Right renal pelvis (tissue), 4 donors: ENCODE results near the gene DDC. TPM values are rescaled to one million over a fixed set of nuclear protein-coding genes. Genes with fewer than 3 reads are reported as not detected.
"Not testable (repeated sequence)": the region's sequence is repeated elsewhere in the genome, so short reads cannot be mapped to it uniquely, and the experiment has no call there.

ENCODE experiments used
- DNase-seq, 4 donors: peaks; one replicate each; pipeline ENCODE4 v3.0.0-alpha.2; 2013; ENCODE audit warnings: low read depth in 4 of 4, low spot score in 3 of 4, missing footprints in 1 of 4
- polyA plus RNA-seq, 4 donors: library from polyadenylated mRNA; unstranded; fragments of 120-200 nt; gene quantifications; one replicate each; pipeline ENCODE4 v1.2.1, GENCODE V29; 2013; ENCODE audit not compliant: insufficient read length in 4 of 4

The DDC gene
- polyA plus RNA-seq, 4 donors: 83.2 to 113 (median 84.9) TPM

DNA sequence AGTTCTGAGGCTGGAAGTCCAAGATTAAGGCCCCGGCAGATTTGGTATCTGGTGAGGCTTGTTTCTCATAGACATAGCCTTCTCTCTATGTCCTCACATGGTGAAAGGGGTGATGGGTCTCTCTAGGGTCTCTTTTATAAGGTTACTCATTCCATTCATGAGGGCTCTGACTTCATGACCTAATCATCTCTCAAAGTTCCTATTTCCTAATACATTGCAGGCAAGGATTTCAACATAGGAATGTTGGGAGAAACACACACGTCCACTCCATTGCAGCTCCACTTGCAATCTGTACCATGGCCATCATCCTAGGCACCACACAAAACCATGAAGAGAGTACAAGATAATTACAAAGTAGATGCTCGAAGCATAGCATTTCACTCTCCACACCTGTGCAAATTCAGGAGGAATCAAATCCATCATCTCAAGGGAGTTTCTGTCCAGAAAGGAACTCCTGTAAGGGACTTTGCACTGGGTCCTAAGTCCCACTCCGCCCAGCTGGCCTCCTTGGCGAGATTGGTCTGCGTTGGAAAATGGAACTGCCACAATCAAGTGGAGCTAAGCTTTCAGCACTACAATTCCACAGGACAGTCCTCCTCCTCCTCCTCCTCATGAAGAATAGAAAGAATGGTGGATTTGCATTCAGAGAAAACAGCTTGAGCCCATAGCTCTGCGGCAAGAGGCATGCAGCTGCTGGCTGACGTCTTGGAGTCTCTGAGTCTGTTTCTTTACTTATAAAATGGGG is 8.8 kb downstream of the DDC start:
- DNase-seq: no peak

DNA sequence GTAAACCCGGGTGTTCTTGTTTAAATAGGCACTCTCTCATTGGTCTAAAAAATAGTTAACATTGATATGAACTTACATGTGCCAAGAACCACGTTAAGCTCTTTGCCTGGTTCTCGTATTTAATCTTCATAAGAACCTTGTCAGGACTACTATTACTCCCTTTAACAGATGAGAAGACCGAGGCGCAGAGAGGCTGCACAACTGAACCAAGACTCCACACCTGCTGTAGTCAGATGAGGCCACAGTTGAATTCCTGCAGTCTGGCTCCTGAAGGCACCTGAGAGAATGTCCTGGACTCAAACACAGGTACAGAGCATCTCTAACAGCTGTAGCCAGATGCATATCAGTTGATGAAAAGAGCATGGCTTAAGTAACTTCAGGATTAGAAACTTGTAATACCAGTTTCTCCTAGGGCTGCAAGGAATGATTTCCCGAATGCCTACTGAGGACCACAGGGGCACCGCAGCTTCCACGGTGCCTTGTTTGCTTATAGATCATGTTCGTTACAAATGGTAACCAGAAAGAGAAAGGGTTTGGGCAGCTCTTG is 9.5 kb downstream of the DDC start:
- no peak for DNase-seq

DNA sequence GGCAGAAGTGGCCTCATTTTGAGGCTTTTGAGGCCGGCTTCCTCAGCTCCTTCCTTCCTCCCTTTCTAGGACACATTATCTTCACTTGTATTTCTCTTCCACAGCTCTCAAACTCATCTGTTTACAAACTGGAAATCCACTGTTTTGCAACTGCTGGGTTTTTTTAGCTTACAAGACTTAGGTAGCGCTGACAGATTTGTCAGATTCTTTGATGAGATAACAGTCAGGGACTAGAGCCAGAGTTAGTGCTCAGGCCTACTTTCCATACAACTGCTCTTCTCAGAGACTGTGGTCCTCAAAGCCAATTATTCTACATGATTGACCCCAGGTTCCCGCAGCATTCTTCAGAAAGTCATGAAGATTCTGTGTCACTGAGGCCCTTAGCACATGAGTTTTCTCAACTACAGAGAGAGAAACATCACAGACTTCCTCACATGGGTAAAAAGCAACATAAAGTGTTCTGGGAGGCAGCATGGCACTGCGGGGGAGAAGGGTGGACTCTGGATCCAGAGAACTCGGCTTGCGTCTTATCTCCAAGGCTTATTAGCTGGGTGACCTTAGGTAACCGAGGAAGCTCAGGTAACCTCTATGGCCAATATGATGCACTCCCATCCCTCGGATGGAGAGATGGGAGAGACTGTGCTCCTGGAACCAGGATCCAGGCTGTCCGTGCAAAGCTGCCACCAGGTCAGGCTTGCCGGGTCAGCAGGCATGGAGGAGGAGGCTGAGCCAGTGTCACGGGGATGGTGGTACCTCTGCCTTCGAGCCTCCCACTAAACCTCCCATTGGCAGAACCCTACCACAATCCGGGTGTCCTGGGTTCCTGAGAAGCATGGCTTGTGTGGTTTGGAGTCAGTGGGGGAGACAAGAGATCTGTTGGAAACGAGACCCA is 10.5 kb downstream of the DDC start:
- no peak for DNase-seq

DNA sequence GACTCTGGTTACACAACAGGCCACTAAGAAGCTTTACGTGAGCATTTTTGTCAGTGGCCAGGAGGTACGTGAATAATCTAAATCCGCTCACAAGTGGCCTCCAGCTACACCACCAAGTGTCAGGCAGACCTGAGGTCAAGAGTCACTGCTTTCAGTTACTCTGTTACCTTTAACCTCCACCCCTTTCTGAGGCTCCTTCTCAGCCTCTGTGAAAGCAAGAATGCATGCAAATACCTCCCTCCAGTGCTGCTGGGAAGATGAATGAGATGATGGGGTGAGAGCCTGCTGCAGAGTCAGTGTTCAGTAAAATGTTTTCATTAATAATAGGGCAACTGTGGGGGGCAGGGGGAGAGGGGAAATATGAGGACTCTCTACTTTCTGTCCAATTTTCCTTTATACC is 11.2 kb downstream of the DDC start:
- DNase-seq: no peak

- peak in 1 of 4 donors; percentile 36 for DNase-seq
Observed at GRCh38 chr7:50552921-50553320, 12.3 kb downstream of the DDC start.

DNA sequence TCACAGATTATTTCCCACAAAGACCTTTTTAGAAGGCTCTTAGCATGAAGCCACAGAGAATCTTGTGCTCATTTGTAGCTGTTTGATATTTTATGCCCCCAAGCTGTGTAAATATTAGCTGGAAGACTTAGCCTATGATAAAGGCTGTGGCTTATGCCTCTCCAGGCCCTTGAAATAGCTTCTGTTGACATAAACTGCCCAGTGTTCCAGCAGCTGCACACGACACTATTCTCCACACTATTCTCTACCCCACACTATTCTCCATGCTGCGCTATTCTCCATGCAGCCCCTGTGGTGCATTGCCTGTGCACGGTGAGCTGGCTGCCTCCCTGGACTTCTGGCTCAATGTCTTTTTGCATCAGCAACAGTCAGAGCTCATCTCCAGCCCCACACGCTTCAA is 13.1 kb downstream of the DDC start:
- no peak for DNase-seq

DNA sequence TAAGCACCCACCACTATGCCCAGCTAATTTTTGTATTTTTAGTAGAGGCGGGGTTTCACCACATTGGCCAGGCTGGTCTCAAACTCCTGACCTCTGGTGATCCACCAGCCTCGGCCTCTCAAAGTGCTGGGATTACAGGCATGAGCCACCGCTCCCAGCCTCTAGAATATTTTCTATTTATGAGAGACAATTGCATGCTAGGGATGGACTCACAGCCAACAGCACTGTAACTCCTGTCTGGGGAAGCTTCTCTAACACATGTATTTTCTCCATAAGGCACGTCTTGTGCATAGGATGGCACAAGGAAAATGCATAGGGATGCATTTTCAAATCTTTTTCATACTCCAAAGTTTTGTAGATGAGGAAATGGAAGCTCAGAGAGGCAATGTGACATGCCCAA is 19.6 kb downstream of the DDC start:
- DNase-seq: not testable (repeated sequence)

GRCh38 chr7:50544992-50545391 is 20.2 kb downstream of the DDC start:
- no peak for DNase-seq

- no peak for DNase-seq
Observed at GRCh38 chr7:50543776-50544442, 21.3 kb downstream of the DDC start.

DNA sequence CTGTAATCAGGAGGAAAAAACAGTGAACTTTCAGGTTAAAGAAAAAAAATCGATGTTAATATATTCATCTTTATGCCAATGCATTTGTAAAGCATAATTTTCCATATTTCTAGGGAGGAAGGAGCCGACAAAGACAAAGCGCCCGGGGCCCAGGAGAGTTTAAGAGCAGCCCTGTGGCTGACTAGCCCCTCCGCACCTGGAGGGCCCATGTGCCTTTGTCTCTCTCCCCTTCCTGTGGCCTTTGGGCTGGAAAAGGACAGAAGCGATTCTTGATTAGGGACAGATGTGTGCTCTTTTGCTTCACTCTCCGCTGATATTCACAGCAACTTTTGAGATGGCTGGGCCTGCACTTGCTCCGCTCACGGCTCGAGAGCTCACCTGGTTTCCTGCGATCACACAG is 23.1 kb downstream of the DDC start:
- DNase-seq: no peak

- DNase-seq: no peak
Observed at GRCh38 chr7:50540785-50541579, 24.2 kb downstream of the DDC start.

DNA sequence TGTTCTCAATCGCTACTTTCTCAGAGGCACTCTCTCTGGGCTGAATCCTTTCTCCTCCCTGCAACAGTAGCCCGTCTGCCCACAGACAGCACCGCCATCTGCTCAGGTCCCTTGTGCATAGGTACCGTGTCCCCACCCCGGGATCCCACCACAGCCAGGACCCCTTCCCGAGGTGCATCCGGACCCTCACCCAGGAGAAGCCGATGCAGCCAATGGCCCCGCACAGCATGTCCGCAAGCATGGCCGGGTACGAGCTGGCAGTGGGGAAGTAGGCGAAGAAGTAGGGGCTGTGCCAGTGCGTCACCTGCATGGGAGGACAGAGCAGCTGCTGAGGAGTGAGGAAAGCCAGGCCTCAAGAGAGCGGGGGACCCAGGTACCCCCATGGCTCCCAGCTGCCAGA is 25.5 kb downstream of the DDC start:
- no peak for DNase-seq

DNA sequence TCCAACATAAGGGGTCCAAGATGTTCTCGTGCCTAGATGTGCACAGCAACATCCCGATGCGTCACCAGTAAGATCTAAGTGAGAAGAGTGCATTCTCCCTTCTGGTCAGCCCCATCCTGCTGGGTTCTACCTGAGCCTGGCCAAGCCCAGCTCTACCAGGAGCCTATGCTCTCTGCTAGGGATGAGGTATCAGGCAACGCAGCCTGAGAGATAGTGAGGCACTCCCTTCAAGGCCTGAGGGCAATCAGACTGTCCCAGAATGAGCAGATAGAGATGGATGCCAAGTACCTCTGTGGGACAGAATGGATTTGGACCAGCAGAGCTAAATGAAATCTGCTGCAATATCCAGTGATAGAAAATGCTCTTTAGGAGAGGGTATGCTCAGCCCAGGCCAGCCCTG is 26.7 kb downstream of the DDC start:
- no peak for DNase-seq

GRCh38 chr7:50537417-50537816 is 27.8 kb downstream of the DDC start:
- no peak for DNase-seq

DNA sequence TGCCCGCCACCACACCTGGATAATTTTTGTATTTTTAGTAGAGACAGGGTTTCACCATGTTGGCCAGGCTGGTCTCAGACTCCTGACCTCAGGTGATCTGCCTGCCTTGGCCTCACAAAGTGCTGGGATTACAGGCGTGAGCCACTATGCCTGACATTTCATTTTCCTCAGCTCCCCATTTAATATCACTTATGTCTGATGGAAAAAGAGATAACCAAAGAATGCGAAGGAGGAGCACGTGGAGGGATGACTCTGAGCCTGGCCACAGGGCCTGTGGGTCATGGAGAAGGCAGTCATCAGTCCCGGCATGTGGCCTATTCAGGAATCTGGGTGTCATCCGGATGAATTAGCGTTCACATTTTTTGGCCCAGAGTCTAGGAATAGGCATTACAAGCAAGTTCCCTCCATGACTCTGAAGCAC is 29.9 kb downstream of the DDC start:
- not testable (repeated sequence) for DNase-seq

GRCh38 chr7:50534690-50535290 is 30.4 kb downstream of the DDC start:
- no peak for DNase-seq

GRCh38 chr7:50533866-50534265 is 31.3 kb downstream of the DDC start:
- DNase-seq: no peak

DNA sequence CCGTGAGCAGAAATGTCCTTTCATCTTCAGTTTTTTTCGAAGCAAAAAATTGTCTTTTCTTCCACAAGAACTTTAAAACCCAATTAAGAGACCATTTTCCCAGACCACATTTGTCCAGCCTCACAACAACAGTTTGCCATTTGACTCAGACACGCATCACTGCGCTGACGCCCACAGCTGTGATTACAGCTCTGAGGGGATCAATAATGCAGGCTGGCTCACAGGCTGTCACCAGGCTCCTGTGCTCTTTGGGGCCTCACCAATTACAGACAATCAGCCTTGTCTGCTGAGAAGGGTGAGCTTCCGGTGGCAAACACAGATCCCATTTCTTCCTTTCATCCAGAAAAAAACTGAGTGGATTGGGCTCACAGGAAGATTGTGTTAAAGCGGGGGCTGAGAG is 33.3 kb downstream of the DDC start:
- DNase-seq: no peak

DNA sequence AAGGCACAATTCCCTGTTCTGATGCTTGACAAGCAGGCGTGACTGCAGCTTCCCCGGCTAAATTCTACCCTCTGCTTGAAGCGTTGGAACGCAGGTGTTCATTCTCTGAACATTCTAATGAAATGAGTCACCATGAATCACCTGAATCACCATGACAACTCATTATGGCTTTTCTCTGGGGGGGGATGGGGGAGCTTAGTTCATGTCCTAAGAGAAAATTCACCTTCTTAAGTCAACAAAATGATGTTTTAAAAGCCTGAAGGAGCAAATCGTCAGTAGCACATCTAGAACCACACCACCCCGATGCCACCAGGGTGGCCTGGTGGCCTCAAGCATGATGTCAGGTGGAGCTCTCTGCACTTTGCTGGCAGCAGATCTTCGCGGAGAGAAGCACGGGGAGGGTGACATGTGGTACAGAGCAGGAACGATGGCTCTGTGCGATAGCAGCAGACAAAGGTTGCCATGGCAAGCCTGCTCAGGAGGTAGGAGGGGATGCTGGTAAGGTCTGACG is 33.7 kb downstream of the DDC start:
- DNase-seq: no peak

GRCh38 chr7:50530766-50531165 is 34.4 kb downstream of the DDC start:
- DNase-seq: no peak
